H9 (cell line): ENCODE measurements around the gene NT5DC3. TPM values are rescaled to one million over a fixed set of nuclear protein-coding genes. Genes with fewer than 3 reads are reported as not detected.

ENCODE experiments used
- DNase-seq: peaks from one replicate; pipeline ENCODE4 v3.0.0-alpha.2; 2017
- H2AFZ ChIP-seq: one replicate; pipeline ENCODE4 v1.6.1; 2013; ENCODE audit warnings: mild to moderate bottlenecking, low read length, control low read depth, moderate library complexity
- H2AK5ac ChIP-seq: 2 replicates; pipeline ENCODE4 v1.6.1; 2013; ENCODE audit warnings: low read length, control low read depth, mixed read lengths; ENCODE audit not compliant: insufficient read length
- H2BK120ac ChIP-seq: one replicate; pipeline ENCODE4 v1.6.1; 2013; ENCODE audit warnings: low read depth, mild to moderate bottlenecking, low read length, control low read depth, inconsistent platforms; ENCODE audit not compliant: poor library complexity, severe bottlenecking
- H2BK12ac ChIP-seq: 2 replicates; pipeline ENCODE4 v1.6.1; 2013; ENCODE audit warnings: low read length, control low read depth, mixed read lengths, low read depth; ENCODE audit not compliant: insufficient read length
- H2BK15ac ChIP-seq: 2 replicates; pipeline ENCODE4 v1.6.1; 2013; ENCODE audit warnings: low read depth, low read length, control low read depth
- H2BK20ac ChIP-seq: one replicate; pipeline ENCODE4 v1.6.1; 2013; ENCODE audit warnings: low read depth, mild to moderate bottlenecking, low read length, control low read depth, inconsistent platforms; ENCODE audit not compliant: poor library complexity, severe bottlenecking
- H2BK5ac ChIP-seq: 2 replicates; pipeline ENCODE4 v1.6.1; 2013; ENCODE audit warnings: low read length, control low read depth, mixed read lengths; ENCODE audit not compliant: insufficient read length
- H3K14ac ChIP-seq: 2 replicates; pipeline ENCODE4 v1.6.1; 2013; ENCODE audit warnings: low read length, control low read depth; ENCODE audit not compliant: insufficient read depth
- H3K18ac ChIP-seq: 2 replicates; pipeline ENCODE4 v1.6.1; 2013; ENCODE audit warnings: low read depth, mild to moderate bottlenecking, mixed read lengths, low read length, control low read depth; ENCODE audit not compliant: insufficient read length
- H3K23ac ChIP-seq: 2 replicates; pipeline ENCODE4 v1.6.1; 2013; ENCODE audit warnings: low read length, control low read depth, mixed read lengths, low read depth; ENCODE audit not compliant: insufficient read length
- H3K23me2 ChIP-seq: 2 replicates; pipeline ENCODE4 v1.6.1; 2013; ENCODE audit warnings: low read depth, mild to moderate bottlenecking, mixed read lengths, low read length, control low read depth; ENCODE audit not compliant: insufficient read length, poor library complexity, severe bottlenecking
- H3K27ac ChIP-seq: 2 replicates; pipeline ENCODE4 v1.5.1; 2013; ENCODE audit warnings: low read length, control low read depth, mixed read lengths, low read depth; ENCODE audit not compliant: insufficient read length
- H3K27me3 ChIP-seq: 2 replicates; pipeline ENCODE4 v1.6.1; 2013; ENCODE audit warnings: low read length, control low read depth, inconsistent platforms; ENCODE audit not compliant: insufficient read depth
- H3K4ac ChIP-seq: 2 replicates; pipeline ENCODE4 v1.6.1; 2013; ENCODE audit warnings: low read depth, mild to moderate bottlenecking, control low read depth, inconsistent platforms, low read length, moderate library complexity
- H3K4me1 ChIP-seq: 2 replicates; pipeline ENCODE4 v1.6.1; 2013; ENCODE audit warnings: low read length, control low read depth, inconsistent platforms; ENCODE audit not compliant: insufficient read depth
- H3K4me2 ChIP-seq: 2 replicates; pipeline ENCODE4 v1.6.1; 2013; ENCODE audit warnings: low read length, control low read depth, mixed read lengths; ENCODE audit not compliant: insufficient read length, insufficient read depth
- H3K56ac ChIP-seq: 2 replicates; pipeline ENCODE4 v1.6.1; 2013; ENCODE audit warnings: low read depth, mild to moderate bottlenecking, mixed read lengths, low read length, control low read depth; ENCODE audit not compliant: insufficient read length
- H3K79me1 ChIP-seq: 2 replicates; pipeline ENCODE4 v1.6.1; 2013; ENCODE audit warnings: low read depth, mild to moderate bottlenecking, moderate library complexity, low read length, control low read depth, inconsistent platforms; ENCODE audit not compliant: insufficient read depth, poor library complexity, severe bottlenecking
- H3K79me2 ChIP-seq: 2 replicates; pipeline ENCODE4 v1.6.1; 2013; ENCODE audit warnings: low read length, control low read depth, inconsistent platforms; ENCODE audit not compliant: insufficient read depth
- H3K9ac ChIP-seq: 2 replicates; pipeline ENCODE4 v1.6.1; 2013; ENCODE audit warnings: low read length, control low read depth, mixed read lengths; ENCODE audit not compliant: insufficient read length; ENCODE audit errors: extremely low read depth
- H3K9me3 ChIP-seq: one replicate; pipeline ENCODE4 v1.6.1; 2013; ENCODE audit warnings: low read depth, low read length, inconsistent platforms; ENCODE audit not compliant: control insufficient read depth
- H3T11ph ChIP-seq: one replicate; pipeline ENCODE4 v1.6.1; 2013; ENCODE audit warnings: mild to moderate bottlenecking, low read length, control low read depth, inconsistent platforms
- H4K20me1 ChIP-seq: one replicate; pipeline ENCODE4 v1.6.1; 2013; ENCODE audit not compliant: control insufficient read depth, insufficient read length, insufficient read depth
- H4K5ac ChIP-seq: 2 replicates; pipeline ENCODE4 v1.6.1; 2013; ENCODE audit warnings: low read depth, mild to moderate bottlenecking, mixed read lengths, low read length, control low read depth; ENCODE audit not compliant: insufficient read length
- H4K8ac ChIP-seq: replicated peaks from 2 replicates; pipeline ENCODE4 v1.6.1; 2013; ENCODE audit warnings: low read length, control low read depth, mixed read lengths, low read depth; ENCODE audit not compliant: insufficient read length
- H4K91ac ChIP-seq: 2 replicates; pipeline ENCODE4 v1.6.1; 2013; ENCODE audit warnings: low read depth, mild to moderate bottlenecking, moderate library complexity, mixed read lengths, low read length, control low read depth; ENCODE audit not compliant: insufficient read length
- H3K27ac Mint-ChIP-seq, 3 experiments: 2 replicates in 2 of 3; 3 replicates in 1 of 3; pipeline ENCODE4 v1.8.0; 2020 to 2021; ENCODE audit warnings: mixed read lengths in 3 of 3, mild to moderate bottlenecking in 1 of 3, moderate library complexity in 1 of 3
- H3K27me3 Mint-ChIP-seq: 2 replicates; pipeline ENCODE4 v1.8.0; 2021; ENCODE audit warnings: low read depth, mild to moderate bottlenecking, moderate library complexity, mixed read lengths
- H3K36me3 Mint-ChIP-seq, 3 experiments: 2 replicates in 2 of 3; 3 replicates in 1 of 3; pipeline ENCODE4 v1.8.0; 2020 to 2021; ENCODE audit warnings: low read depth in 3 of 3, mixed read lengths in 3 of 3; ENCODE audit not compliant: insufficient read depth in 1 of 3
- H3K4me1 Mint-ChIP-seq, 2 experiments: 2 replicates each; pipeline ENCODE4 v1.8.0; 2020; ENCODE audit warnings: mixed read lengths in 2 of 2
- H3K4me3 Mint-ChIP-seq, 2 experiments: 2 replicates in 1 of 2; 3 replicates in 1 of 2; pipeline ENCODE4 v1.8.0; 2020 to 2021; ENCODE audit warnings: mild to moderate bottlenecking in 2 of 2, mixed read lengths in 2 of 2, moderate library complexity in 1 of 2
- H3K9me3 Mint-ChIP-seq, 2 experiments: 2 replicates in 1 of 2; 3 replicates in 1 of 2; pipeline ENCODE4 v1.8.0; 2020; ENCODE audit warnings: mild to moderate bottlenecking in 2 of 2, mixed read lengths in 2 of 2, moderate library complexity in 1 of 2
- WGBS: extraction: QIAGEN DNeasy Blood & Tissue Kit; methylation state at CpG from one replicate; pipeline ENCODE4 v1.1.7; 2013; ENCODE audit warnings: missing lambda C conversion rate, low lambda C conversion rate, mixed read lengths; ENCODE audit not compliant: insufficient read length; ENCODE audit errors: extremely low coverage; 5-methylcytosine and 5-hydroxymethylcytosine counted together
- total RNA-seq: library from RNA; stranded (reverse); gene quantifications from 2 replicates; pipeline ENCODE4 v1.2.1, GENCODE V29; 2021
- TF ChIP-seq, protein P1 (sequence below): fragments of 200-600 bp; sonication (generic); conservative IDR thresholded peaks from 3 replicates; pipeline ENCODE4 v1.8.0; 2021; ENCODE audit warnings: antibody characterized with exemption, mild to moderate bottlenecking

Gene NT5DC3
- total RNA-seq, 1 experiment from 2014 or later: 13.6 TPM

DNA sequence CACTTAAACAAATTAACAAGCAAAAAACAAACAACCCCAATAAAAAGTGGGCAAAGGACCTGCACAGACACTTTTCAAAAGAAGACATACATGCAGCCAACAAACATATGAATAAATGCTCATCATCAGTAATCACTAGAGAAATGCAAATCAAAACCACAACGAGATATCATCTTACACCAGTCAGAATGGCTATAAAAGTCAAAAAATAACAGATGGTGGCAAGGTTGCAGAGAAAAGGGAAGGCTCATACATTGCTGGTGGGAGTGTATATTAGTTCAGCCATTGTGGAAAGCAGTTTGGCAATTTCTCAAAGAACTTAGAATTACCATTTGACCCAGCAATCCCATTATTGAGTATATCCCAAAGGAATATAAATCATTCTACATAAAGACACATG is 34.6 kb upstream of the NT5DC3 start:
- Histone ChIP-seq H4K91ac (no peak overlapping the region), H3K23ac (no peak overlapping the region), H3K56ac (no peak overlapping the region), H3K4me1 (no peaks in the 10 kb centered on the region; the same call in 1 of the 2 replicates), H3K79me1 (no peaks in the 10 kb centered on the region), H3K27me3 (no peaks in the 10 kb centered on the region), H3K9me3 (no peaks in the 10 kb centered on the region), H3K4ac (no peak overlapping the region), H2AK5ac (no peak overlapping the region), H2BK12ac (no peak overlapping the region), H2BK120ac (no peak overlapping the region), H2AFZ (no peak overlapping the region), H4K20me1 (no peaks in the 10 kb centered on the region), H3K14ac (no peak overlapping the region), H3K79me2 (no peaks in the 10 kb centered on the region), H3K9ac (no peak overlapping the region), H3K27ac (no peak overlapping the region), H3K18ac (no peak overlapping the region), H2BK5ac (no peak overlapping the region), H4K5ac (no peak overlapping the region), H2BK20ac (no peak overlapping the region), H3T11ph (no peak overlapping the region), H2BK15ac (no peak overlapping the region), H3K23me2 (no peaks in the 10 kb centered on the region), H3K4me2 (no peak overlapping the region), H4K8ac (no peak overlapping the region)
- Mint-ChIP-seq H3K27ac (no peak overlapping the region), H3K9me3 (no peaks in the 10 kb centered on the region), H3K27me3 (no peaks in the 10 kb centered on the region; the same call in none of the 2 replicates), H3K4me3 (no peak overlapping the region), H3K36me3 (no peaks in the 10 kb centered on the region), H3K4me1 (peaks cover 8% of the 10 kb centered on the region in 2 experiments)
- TF ChIP-seq, protein P1, sequence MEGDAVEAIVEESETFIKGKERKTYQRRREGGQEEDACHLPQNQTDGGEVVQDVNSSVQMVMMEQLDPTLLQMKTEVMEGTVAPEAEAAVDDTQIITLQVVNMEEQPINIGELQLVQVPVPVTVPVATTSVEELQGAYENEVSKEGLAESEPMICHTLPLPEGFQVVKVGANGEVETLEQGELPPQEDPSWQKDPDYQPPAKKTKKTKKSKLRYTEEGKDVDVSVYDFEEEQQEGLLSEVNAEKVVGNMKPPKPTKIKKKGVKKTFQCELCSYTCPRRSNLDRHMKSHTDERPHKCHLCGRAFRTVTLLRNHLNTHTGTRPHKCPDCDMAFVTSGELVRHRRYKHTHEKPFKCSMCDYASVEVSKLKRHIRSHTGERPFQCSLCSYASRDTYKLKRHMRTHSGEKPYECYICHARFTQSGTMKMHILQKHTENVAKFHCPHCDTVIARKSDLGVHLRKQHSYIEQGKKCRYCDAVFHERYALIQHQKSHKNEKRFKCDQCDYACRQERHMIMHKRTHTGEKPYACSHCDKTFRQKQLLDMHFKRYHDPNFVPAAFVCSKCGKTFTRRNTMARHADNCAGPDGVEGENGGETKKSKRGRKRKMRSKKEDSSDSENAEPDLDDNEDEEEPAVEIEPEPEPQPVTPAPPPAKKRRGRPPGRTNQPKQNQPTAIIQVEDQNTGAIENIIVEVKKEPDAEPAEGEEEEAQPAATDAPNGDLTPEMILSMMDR: no peak
- no peak for DNase-seq
- no CpG with 5 or more reads among the region's 1 CpG for WGBS
